ENCODE data around the gene RPN2. TPM values are rescaled to one million over a fixed set of nuclear protein-coding genes. Genes with fewer than 3 reads are reported as not detected.

The RPN2 gene
- polyA plus RNA-seq, 1 of the 3 experiments (the other 2 are of a cell fraction), result 420 TPM

GRCh38 chr20:37249304-37249703, 70.2 kb downstream of the RPN2 start (continued):
- TF ChIP-seq TCF12 (IDR thresholded peaks at IDR 0.05), result no peak
- no peak for TF ChIP-seq POLR2AphosphoS5 (IDR thresholded peaks at IDR 0.05; ENCODE audit: low read depth, low read length)
- TF ChIP-seq NRF1 (IDR thresholded peaks at IDR 0.05; ENCODE audit: low read depth, low read length), result no peak
- no peak for TF ChIP-seq IRF3 (IDR thresholded peaks at IDR 0.05; ENCODE audit: low read depth, low read length)
- TF ChIP-seq FOSL2 (IDR thresholded peaks at IDR 0.05; ENCODE audit: borderline replicate concordance, low read depth), result no peak
- no peak for TF ChIP-seq SMC3 (IDR thresholded peaks at IDR 0.05; ENCODE audit: low read depth, low read length)
- TF ChIP-seq SIN3A (IDR thresholded peaks at IDR 0.05; ENCODE audit: borderline replicate concordance, low read depth, low read length), result no peak
- TF ChIP-seq CTCF (IDR thresholded peaks at IDR 0.05), result no peak

- no peaks in the 10 kb centered on the region for H3K9me2 ChIP-seq
- no peaks in the 10 kb centered on the region for H3F3A ChIP-seq (replicated peaks; ENCODE audit: insufficient read depth)
- ChIA-PET POLR2A (no interaction called here), CTCF (interaction anchor here (1.3 kb wide), 1 partner anchor 56 kb away, joined by 4 read pairs; no protein-coding TSS in a partner anchor)
- no peak for DNase-seq
- no peaks in the 10 kb centered on the region for H4K20me1 ChIP-seq (ENCODE audit: insufficient read depth)
- H3K27ac ChIP-seq (ENCODE audit: low read depth in 2 of 2, low read length in 1 of 2), result peak overlapping the region in 1 of 2 experiments; percentile 36; a peak in 2 of 4 replicates
- H3K9me3 ChIP-seq, result no peaks in the 10 kb centered on the region
- peaks cover 0 to 13% of the 10 kb centered on the region in 2 experiments; a peak in 1 of 4 replicates for H3K4me1 ChIP-seq (ENCODE audit: control insufficient read depth in 1 of 2, insufficient read depth in 2 of 2, low read depth in 1 of 2, low read length in 1 of 2)
- no peak overlapping the region for H2AFZ ChIP-seq (ENCODE audit: low read depth)
- TF ChIP-seq CTCF (IDR thresholded peaks at IDR 0.05), result no peak
- H3K4me3 ChIP-seq (ENCODE audit: low read depth in 2 of 2, low read length in 1 of 2), result no peak overlapping the region
- H3K79me2 ChIP-seq (ENCODE audit: insufficient read depth), result no peaks in the 10 kb centered on the region
- no peak overlapping the region for H3K9ac ChIP-seq
- no peaks in the 10 kb centered on the region for H3K27me3 ChIP-seq (ENCODE audit: insufficient read depth)
- no peak overlapping the region for H3K4me2 ChIP-seq
- H3K36me3 ChIP-seq (replicated peaks in 1 of 2; ENCODE audit: control insufficient read depth in 1 of 2, insufficient read depth in 2 of 2, low read length in 1 of 2), result no peaks in the 10 kb centered on the region
- WGBS (ENCODE audit: low lambda C conversion rate), result 95% methylated on average over 12 of the region's 15 CpGs
Measured at GRCh38 chr20:37251825-37252477, 72.8 kb downstream of the RPN2 start.

GRCh38 chr20:37253087-37253486, 74.0 kb downstream of the RPN2 start:
- no peaks in the 10 kb centered on the region for H3F3A ChIP-seq (replicated peaks; ENCODE audit: insufficient read depth)
- no peak overlapping the region for H3K9ac ChIP-seq
- no peaks in the 10 kb centered on the region for H4K20me1 ChIP-seq (ENCODE audit: insufficient read depth)
- no peak overlapping the region for H2AFZ ChIP-seq (ENCODE audit: low read depth)
- WGBS (ENCODE audit: low lambda C conversion rate), result 95% methylated on average over 9 of the region's 12 CpGs
- no peak overlapping the region for H3K27ac ChIP-seq (ENCODE audit: low read depth in 2 of 2, low read length in 1 of 2)
- H3K4me3 ChIP-seq (ENCODE audit: low read depth in 2 of 2, low read length in 1 of 2), result no peak overlapping the region
- H3K27me3 ChIP-seq (ENCODE audit: insufficient read depth), result no peaks in the 10 kb centered on the region
- no peaks in the 10 kb centered on the region for H3K9me2 ChIP-seq
- DNase-seq, result no peak
- H3K9me3 ChIP-seq, result no peaks in the 10 kb centered on the region
- POLR2A ChIA-PET, result no interaction called here
- no peaks in the 10 kb centered on the region for H3K36me3 ChIP-seq (replicated peaks in 1 of 2; ENCODE audit: control insufficient read depth in 1 of 2, insufficient read depth in 2 of 2, low read length in 1 of 2)
- CTCF ChIA-PET, result interaction anchor here (1.3 kb wide), 1 partner anchor 58 kb away, joined by 4 read pairs; no protein-coding TSS in a partner anchor
- no peak overlapping the region for H3K4me2 ChIP-seq
- H3K4me1 ChIP-seq (ENCODE audit: control insufficient read depth in 1 of 2, insufficient read depth in 2 of 2, low read depth in 1 of 2, low read length in 1 of 2), result peaks cover 0 to 17% of the 10 kb centered on the region in 2 experiments; a peak in 1 of 4 replicates
- no peaks in the 10 kb centered on the region for H3K79me2 ChIP-seq (ENCODE audit: insufficient read depth)
- TF ChIP-seq JUND (IDR thresholded peaks at IDR 0.05) (no peak), TEAD4 (IDR thresholded peaks at IDR 0.05; ENCODE audit: borderline replicate concordance, insufficient read depth) (no peak), PBX3 (IDR thresholded peaks at IDR 0.05) (no peak), REST (IDR thresholded peaks at IDR 0.05; ENCODE audit: low read depth, low read length) (no peak), RFX5 (IDR thresholded peaks at IDR 0.05; ENCODE audit: low read length) (no peak), NFIC (IDR thresholded peaks at IDR 0.05; ENCODE audit: borderline replicate concordance) (no peak), MEF2A (IDR thresholded peaks at IDR 0.05; ENCODE audit: borderline replicate concordance, low read depth) (no peak), NRF1 (IDR thresholded peaks at IDR 0.05; ENCODE audit: low read depth, low read length) (no peak)
